ENCODE results near the gene FTSJ1. TPM values are rescaled to one million over a fixed set of nuclear protein-coding genes. Genes with fewer than 3 reads are reported as not detected.
A peak's percentile ranks its signal among the peaks of the same experiment; 100 is the strongest.

FTSJ1 gene
- total RNA-seq, 4 donors from 2014 or later: 12.5 to 67.7 (median 26.4) TPM

GRCh38 chrX:48491809-48492208 is 15.8 kb downstream of the FTSJ1 start:
- H3K4me3 ChIP-seq: no peak overlapping the region
- no peak for DNase-seq
- H3K27me3 ChIP-seq: no peaks in the 10 kb centered on the region
- no peaks in the 10 kb centered on the region for H3K9me3 ChIP-seq
- no peak overlapping the region for H3K27ac ChIP-seq
- no peaks in the 10 kb centered on the region for H3K4me1 ChIP-seq
- no peaks in the 10 kb centered on the region for H3K36me3 ChIP-seq
- TF ChIP-seq CTCF (IDR thresholded peaks at IDR 0.05) (no peak), POLR2A (IDR thresholded peaks at IDR 0.05) (no peak)

GRCh38 chrX:48492293-48492910 is 16.4 kb downstream of the FTSJ1 start:
- TF ChIP-seq POLR2A (IDR thresholded peaks at IDR 0.05) (no peak), CTCF (IDR thresholded peaks at IDR 0.05) (no peak)
- Histone ChIP-seq H3K36me3 (no peaks in the 10 kb centered on the region), H3K4me3 (no peak overlapping the region), H3K27me3 (no peaks in the 10 kb centered on the region), H3K27ac (no peak overlapping the region), H3K4me1 (no peaks in the 10 kb centered on the region), H3K9me3 (no peaks in the 10 kb centered on the region)
- DNase-seq: no peak

DNA sequence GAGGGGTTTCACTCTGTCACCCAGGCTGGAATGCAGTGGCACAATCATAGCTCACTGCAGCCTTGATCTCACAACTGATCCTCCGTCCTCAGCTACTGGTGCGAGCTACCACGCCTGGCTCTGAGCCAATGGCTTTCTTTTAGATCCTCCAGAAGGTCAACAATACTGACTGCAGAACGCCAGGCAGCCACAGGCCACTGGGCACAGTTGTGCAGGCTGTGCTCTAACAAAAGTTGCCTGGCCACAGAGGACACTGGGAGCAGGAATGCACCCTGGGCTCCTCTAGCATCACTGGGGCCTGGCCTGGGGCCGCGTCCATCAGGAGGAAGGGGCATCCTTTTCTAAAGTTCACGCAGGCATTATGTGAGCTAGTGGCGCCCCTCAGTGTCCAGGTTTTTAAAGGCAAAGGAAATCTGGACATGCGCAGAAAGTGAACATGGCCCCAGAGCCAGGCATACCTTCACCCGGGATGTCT is 17.9 kb downstream of the FTSJ1 start:
- Histone ChIP-seq H3K27ac (no peak overlapping the region), H3K4me3 (no peak overlapping the region), H3K36me3 (no peaks in the 10 kb centered on the region), H3K4me1 (no peaks in the 10 kb centered on the region), H3K27me3 (no peaks in the 10 kb centered on the region), H3K9me3 (no peaks in the 10 kb centered on the region)
- peak in 3 of 6 experiments; percentile 6 to 20 (median 16) for TF ChIP-seq CTCF (IDR thresholded peaks at IDR 0.05)
- no peak for TF ChIP-seq POLR2A (IDR thresholded peaks at IDR 0.05)
- no peak for DNase-seq

DNA sequence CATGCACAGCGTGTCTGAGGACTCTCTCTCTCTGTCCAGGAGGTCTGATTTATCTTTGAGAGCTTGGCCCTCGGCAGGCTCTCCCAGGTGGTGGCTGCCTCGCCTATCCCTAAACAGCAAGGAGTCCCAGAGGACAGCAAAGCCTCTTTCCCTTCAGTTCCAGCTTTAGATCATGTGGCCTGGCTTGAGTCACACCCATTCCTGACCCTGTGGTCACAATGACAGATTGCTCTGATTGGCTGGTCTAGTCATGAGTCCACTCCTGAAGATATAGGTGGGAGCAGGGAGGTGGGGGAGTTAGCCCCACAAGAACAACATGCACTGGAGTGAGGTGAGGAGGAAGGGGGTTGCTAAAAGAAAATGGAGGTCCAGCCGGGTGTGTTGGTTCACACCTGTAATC is 20.7 kb downstream of the FTSJ1 start:
- no peak for TF ChIP-seq CTCF (IDR thresholded peaks at IDR 0.05)
- no peak for TF ChIP-seq POLR2A (IDR thresholded peaks at IDR 0.05)
- Histone ChIP-seq H3K27ac (no peak overlapping the region), H3K4me1 (no peaks in the 10 kb centered on the region), H3K9me3 (no peaks in the 10 kb centered on the region), H3K36me3 (no peaks in the 10 kb centered on the region), H3K27me3 (no peaks in the 10 kb centered on the region), H3K4me3 (no peak overlapping the region)
- no peak for DNase-seq

DNA sequence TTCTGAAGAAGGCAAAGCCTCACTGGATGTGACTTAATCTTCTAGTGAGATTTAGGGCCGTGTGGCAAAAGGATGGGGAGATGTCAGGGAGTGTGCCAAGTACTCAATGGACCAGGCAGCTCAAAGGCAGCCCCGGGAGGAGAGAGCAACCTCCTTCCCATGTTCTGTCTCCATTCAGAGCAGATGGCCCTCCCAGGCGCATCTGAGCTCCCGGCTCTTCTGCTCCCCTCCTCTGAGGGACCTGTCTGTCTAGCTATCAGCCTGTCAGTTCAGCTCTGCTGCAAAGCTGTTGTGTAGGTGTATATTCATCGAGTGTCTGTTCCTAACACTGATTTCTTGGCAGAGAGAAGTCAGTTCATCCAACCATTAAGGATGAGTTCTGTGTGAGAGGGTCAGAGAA is 21.9 kb downstream of the FTSJ1 start:
- H3K4me3 ChIP-seq: no peak overlapping the region
- no peak for DNase-seq
- TF ChIP-seq POLR2A (IDR thresholded peaks at IDR 0.05): no peak
- no peak for TF ChIP-seq CTCF (IDR thresholded peaks at IDR 0.05)
- H3K4me1 ChIP-seq: no peaks in the 10 kb centered on the region
- H3K27me3 ChIP-seq: no peaks in the 10 kb centered on the region
- no peaks in the 10 kb centered on the region for H3K9me3 ChIP-seq
- no peaks in the 10 kb centered on the region for H3K36me3 ChIP-seq
- H3K27ac ChIP-seq: no peak overlapping the region

Measured in Peyer's patch (tissue), 4 donors.